OCI-LY3 (cell line): ENCODE data around the gene P3H1.

Experiments
- H2AFZ ChIP-seq: fragments of 200-600, 300-600 bp; shearing (Covaris generic); 2 replicates; pipeline ENCODE4 v1.6.0; 2014; ENCODE audit warnings: antibody characterized with exemption, low read depth, low read length
- H3K27ac ChIP-seq: fragments of 200-600, 300-600 bp; sonication (generic); 2 replicates; pipeline ENCODE4 v1.5.1; 2014; ENCODE audit warnings: mild to moderate bottlenecking, low read length, moderate library complexity, mixed read lengths
- H3K27me3 ChIP-seq: fragments of 200-600, 300-600 bp; sonication (generic); 2 replicates; pipeline ENCODE4 v1.6.1; 2014; ENCODE audit warnings: low read depth, low read length, mixed read lengths
- H3K36me3 ChIP-seq: fragments of 200-600, 300-600 bp; sonication (generic); replicated peaks from 2 replicates; pipeline ENCODE3; 2014; ENCODE audit warnings: low read depth, low read length, mixed read lengths
- H3K4me1 ChIP-seq: fragments of 300-600, 200-600 bp; sonication (generic); 2 replicates; pipeline ENCODE4 v1.6.1; 2014; ENCODE audit warnings: low read length, mixed read lengths
- H3K4me2 ChIP-seq: fragments of 200-600, 300-600 bp; sonication (generic); 2 replicates; pipeline ENCODE4 v1.6.1; 2014; ENCODE audit warnings: low read length, mixed read lengths
- H3K4me3 ChIP-seq: fragments of 300-600, 200-600 bp; sonication (generic); 2 replicates; pipeline ENCODE4 v1.5.1; 2014; ENCODE audit warnings: antibody characterized with exemption, mild to moderate bottlenecking, low read length, moderate library complexity
- H3K79me2 ChIP-seq: fragments of 300-600, 200-600 bp; shearing (Covaris generic); 2 replicates; pipeline ENCODE4 v1.6.1; 2014; ENCODE audit warnings: mild to moderate bottlenecking, low read length, mixed read lengths
- H3K9ac ChIP-seq: fragments of 300-600, 200-600 bp; shearing (Covaris generic); 2 replicates; pipeline ENCODE4 v1.6.0; 2014; ENCODE audit warnings: mild to moderate bottlenecking, low read length, moderate library complexity
- H3K9me3 ChIP-seq: fragments of 200-600, 300-600 bp; shearing (Covaris generic); 2 replicates; pipeline ENCODE4 v1.6.1; 2014; ENCODE audit warnings: low read length, mixed read lengths; ENCODE audit not compliant: insufficient read depth
- H4K20me1 ChIP-seq: fragments of 200-600, 300-600 bp; sonication (generic); 2 replicates; pipeline ENCODE4 v1.6.1; 2016; ENCODE audit warnings: low read length, mixed read lengths; ENCODE audit not compliant: insufficient read depth
- CTCF ChIP-seq: fragments of 200-600, 300-600 bp; sonication (generic); IDR thresholded peaks from 2 replicates; pipeline ENCODE4 v1.5.1; 2014; ENCODE audit warnings: antibody characterized with exemption, low read length, low read depth
- EZH2phosphoT487 ChIP-seq: fragments of 200-600 bp; shearing (Covaris generic); IDR thresholded peaks from 2 replicates; pipeline ENCODE4 v1.6.1; 2018; ENCODE audit warnings: antibody characterized with exemption, mixed run types, low read depth

Gene P3H1

DNA sequence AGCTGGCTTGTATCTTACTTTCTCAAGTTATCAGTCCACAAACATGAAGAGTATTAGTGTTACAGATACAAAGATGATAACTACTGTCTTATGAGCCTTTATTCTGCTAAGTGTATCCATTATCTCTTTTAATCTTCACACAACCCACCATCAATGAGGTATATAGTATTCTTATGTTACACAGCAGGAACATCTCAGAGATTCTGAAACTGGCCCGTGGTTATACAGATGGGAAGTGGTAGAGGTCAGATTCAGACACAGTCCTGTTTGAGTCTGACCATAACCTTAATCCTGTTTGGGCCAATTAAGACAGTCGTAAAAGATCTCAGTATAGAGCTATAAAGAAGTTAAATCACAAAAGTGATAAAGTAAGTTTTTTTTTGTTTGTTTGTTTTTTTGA lies 12.9 kb upstream of the P3H1 start:
- no peaks in the 10 kb centered on the region for H4K20me1 ChIP-seq
- no peak overlapping the region for H3K9ac ChIP-seq
- H3K36me3 ChIP-seq: peaks cover 19% of the 10 kb centered on the region
- H3K4me1 ChIP-seq: no peaks in the 10 kb centered on the region
- H3K4me2 ChIP-seq: no peak overlapping the region
- no peaks in the 10 kb centered on the region for H3K9me3 ChIP-seq
- H3K4me3 ChIP-seq: no peak overlapping the region
- H3K27ac ChIP-seq: no peak overlapping the region
- TF ChIP-seq CTCF (no peak), EZH2phosphoT487 (no peak)
- H3K79me2 ChIP-seq: no peaks in the 10 kb centered on the region
- no peak overlapping the region for H2AFZ ChIP-seq
- no peaks in the 10 kb centered on the region for H3K27me3 ChIP-seq

DNA sequence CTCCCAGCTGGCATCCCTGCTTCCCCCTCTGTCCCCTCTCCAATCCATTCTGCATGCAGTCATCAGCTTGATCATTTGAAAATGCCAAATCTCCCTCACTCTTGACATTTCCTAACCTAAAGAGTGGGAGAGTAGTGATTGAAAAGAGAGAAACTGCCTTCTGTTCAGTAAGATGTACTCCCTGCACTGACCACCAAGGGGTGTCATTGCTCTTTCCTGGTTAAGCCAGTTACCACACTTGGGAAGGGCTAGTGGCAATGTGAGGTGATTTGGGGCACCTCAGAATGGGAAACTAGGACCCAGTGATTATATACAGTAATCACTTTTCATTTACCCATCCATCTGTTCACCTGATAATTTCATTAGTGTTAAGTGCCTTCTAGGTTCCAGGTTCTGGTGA lies 11.0 kb upstream of the P3H1 start:
- Histone ChIP-seq H3K4me1 (no peaks in the 10 kb centered on the region), H3K27me3 (no peaks in the 10 kb centered on the region), H2AFZ (no peak overlapping the region), H3K79me2 (no peaks in the 10 kb centered on the region), H4K20me1 (no peaks in the 10 kb centered on the region), H3K27ac (no peak overlapping the region), H3K36me3 (peaks cover 19% of the 10 kb centered on the region), H3K9me3 (no peaks in the 10 kb centered on the region), H3K4me3 (no peak overlapping the region), H3K4me2 (no peak overlapping the region), H3K9ac (no peak overlapping the region)
- TF ChIP-seq CTCF (peak; percentile 56), EZH2phosphoT487 (no peak)

DNA sequence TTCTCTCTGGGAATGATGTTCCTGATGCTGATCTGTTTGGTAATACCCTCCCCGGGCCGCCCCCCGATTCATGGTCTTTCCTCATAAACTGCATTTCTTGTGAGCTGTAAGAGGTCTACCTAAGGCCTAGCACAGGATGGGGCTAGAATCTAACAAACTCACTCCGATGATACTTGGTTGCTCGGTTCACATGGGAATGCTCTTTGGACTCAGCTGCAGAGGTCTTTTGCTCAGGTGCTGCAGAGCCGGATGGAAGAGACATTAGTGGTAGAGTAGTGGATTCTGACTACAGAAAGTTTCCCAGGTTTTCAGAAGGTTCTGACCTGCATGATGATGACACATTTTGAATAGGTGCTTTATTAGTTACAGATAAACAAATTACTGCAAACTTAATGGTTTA lies 9.7 kb upstream of the P3H1 start:
- Histone ChIP-seq H3K27ac (no peak overlapping the region), H3K4me1 (no peaks in the 10 kb centered on the region), H2AFZ (no peak overlapping the region), H3K9ac (no peak overlapping the region), H3K4me3 (no peak overlapping the region), H3K79me2 (no peaks in the 10 kb centered on the region), H3K27me3 (no peaks in the 10 kb centered on the region), H4K20me1 (no peaks in the 10 kb centered on the region), H3K9me3 (no peaks in the 10 kb centered on the region), H3K4me2 (no peak overlapping the region), H3K36me3 (peaks cover 19% of the 10 kb centered on the region)
- no peak for TF ChIP-seq EZH2phosphoT487
- no peak for TF ChIP-seq CTCF

- Histone ChIP-seq H3K4me1 (no peaks in the 10 kb centered on the region), H3K9ac (no peak overlapping the region), H3K27ac (no peak overlapping the region), H3K4me2 (no peak overlapping the region), H3K79me2 (no peaks in the 10 kb centered on the region), H4K20me1 (no peaks in the 10 kb centered on the region), H2AFZ (no peak overlapping the region), H3K27me3 (no peaks in the 10 kb centered on the region), H3K9me3 (no peaks in the 10 kb centered on the region), H3K36me3 (peaks cover 19% of the 10 kb centered on the region), H3K4me3 (no peak overlapping the region)
- TF ChIP-seq EZH2phosphoT487: no peak
These were observed 8.2 kb upstream of the P3H1 start for GRCh38 chr1:42774928-42775526.

DNA sequence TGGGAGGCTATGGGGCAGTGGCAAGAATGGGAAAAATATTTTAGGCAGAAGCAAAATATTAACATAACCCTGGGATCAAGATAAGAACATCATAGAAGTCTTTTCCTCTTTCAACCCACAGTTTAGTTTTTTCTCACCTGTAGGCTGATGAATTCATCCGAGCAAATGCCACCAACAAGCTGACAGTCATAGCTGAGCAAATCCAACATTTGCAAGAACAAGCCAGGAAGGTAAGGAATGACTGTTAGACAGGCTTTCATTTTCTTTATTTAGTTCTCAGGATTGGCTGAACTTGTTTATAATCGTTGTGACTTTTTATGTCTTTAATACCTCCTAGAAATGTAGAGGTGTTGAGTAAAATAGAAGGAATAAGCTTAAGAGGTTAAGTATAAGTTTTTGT lies 6.6 kb upstream of the P3H1 start:
- H3K79me2 ChIP-seq: peaks cover 7% of the 10 kb centered on the region
- no peaks in the 10 kb centered on the region for H4K20me1 ChIP-seq
- H3K27me3 ChIP-seq: no peaks in the 10 kb centered on the region
- H3K36me3 ChIP-seq: peaks cover 16% of the 10 kb centered on the region
- H3K27ac ChIP-seq: no peak overlapping the region
- no peak overlapping the region for H2AFZ ChIP-seq
- no peak overlapping the region for H3K4me3 ChIP-seq
- H3K9ac ChIP-seq: no peak overlapping the region
- H3K4me2 ChIP-seq: no peak overlapping the region
- TF ChIP-seq CTCF: no peak
- TF ChIP-seq EZH2phosphoT487: no peak
- no peaks in the 10 kb centered on the region for H3K4me1 ChIP-seq
- no peaks in the 10 kb centered on the region for H3K9me3 ChIP-seq
